Stimulated activated CD4-positive, alpha-beta T cell treated with anti-CD3 and anti-CD28 coated beads, TNF-alpha, amount 100 ng/mL, for 1 hour (primary cell): ENCODE results near the gene SLC35G2.
"Not testable (repeated sequence)": the region's sequence is repeated elsewhere in the genome, so short reads cannot be mapped to it uniquely, and the experiment has no call there.

Experiments used
- DNase-seq, 3 donors: peaks; one replicate each; pipeline ENCODE4 v3.0.0-alpha.2; 2020; ENCODE audit warnings: low read depth in 3 of 3, low spot score in 1 of 3

The SLC35G2 gene

GRCh38 chr3:136885357-136886213 lies 66.7 kb downstream of the SLC35G2 start:
- no peak for DNase-seq

GRCh38 chr3:136889947-136890346 lies 71.0 kb downstream of the SLC35G2 start:
- DNase-seq, result no peak

- DNase-seq, result no peak
Measured at GRCh38 chr3:136891934-136892855, 73.3 kb downstream of the SLC35G2 start.

GRCh38 chr3:136893848-136894443 lies 75.0 kb downstream of the SLC35G2 start:
- DNase-seq, result no peak

- DNase-seq, result not testable (repeated sequence)
Measured at GRCh38 chr3:136897171-136897570, 78.2 kb downstream of the SLC35G2 start.

DNA sequence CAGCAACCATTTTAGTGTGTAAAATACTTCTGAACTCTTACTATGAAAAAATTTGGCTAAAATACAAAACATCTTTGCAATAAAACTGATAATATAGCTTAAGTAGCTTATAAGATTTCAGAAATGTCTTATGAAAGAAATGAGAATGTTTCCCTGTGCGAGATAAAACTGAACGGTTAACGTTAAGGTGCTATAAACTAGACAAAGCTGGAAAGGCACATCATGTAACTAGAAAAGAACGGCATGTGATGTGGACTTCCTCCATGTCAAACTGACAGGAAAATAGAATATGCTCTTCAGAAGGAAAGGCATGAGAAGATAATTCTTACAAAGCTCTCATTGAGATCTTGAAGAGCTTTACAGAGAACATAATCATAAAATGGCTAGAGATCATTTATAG lies 79.6 kb downstream of the SLC35G2 start:
- no peak for DNase-seq

DNA sequence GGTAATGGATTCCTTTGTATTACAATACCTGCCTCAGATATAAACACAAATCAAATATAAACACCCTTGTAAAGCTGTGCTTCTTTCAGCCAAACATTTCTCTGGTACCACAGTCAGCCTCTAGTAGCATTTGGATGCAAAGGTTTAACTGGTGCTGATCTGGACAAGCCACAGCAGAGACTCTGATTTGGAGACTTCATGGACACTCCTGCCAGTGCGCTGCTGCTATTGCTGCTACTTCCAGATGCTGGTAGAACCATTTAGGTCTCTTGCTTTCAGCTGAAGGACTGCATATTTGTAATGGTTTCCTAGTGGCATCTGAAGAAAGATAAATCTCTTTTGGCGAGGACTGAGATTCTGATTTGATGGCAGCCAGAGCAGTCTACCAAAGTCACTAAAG lies 80.0 kb downstream of the SLC35G2 start:
- DNase-seq, result no peak

- DNase-seq, result no peak
Measured at GRCh38 chr3:136899622-136900158, 80.8 kb downstream of the SLC35G2 start.

DNA sequence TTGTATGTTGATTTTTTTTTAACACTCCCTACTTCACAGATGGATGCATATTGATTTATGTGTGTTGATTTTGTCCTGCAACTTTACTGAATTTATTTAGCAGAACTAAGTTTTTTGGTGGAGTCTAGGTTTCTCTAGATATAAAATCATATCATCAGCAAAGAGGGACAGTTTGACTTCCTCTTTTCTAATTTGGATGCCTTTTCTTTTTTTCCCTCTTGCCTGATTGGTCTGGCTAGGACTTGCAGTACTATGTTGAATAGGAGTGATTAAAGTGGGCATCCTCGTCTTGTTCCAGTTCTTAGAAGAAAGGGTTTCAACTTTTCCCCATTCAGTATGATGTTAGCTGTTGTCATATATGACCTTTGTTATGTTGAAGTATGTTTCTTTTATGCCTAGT lies 81.8 kb downstream of the SLC35G2 start:
- not testable (repeated sequence) for DNase-seq

DNA sequence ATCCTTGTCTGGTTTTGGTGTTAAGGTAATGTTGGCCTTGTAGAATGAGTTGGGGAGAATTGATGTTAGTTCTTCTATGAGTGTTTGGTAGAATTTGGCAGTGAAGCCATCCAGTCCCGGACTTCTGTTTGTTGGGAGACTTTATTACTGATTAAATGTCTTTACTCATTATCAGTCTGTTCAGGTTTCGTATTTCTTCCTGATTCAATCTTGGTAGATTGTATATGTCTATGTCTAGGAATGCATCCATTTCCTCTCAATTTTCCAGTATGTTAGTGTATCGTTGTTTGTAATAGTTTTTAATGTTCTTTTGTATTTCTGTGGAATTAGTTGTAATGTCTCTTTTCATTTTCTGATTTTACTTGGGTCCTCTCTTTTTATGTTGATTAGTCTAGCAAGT lies 82.5 kb downstream of the SLC35G2 start:
- DNase-seq, result no peak

- DNase-seq, result not testable (repeated sequence)
Measured at GRCh38 chr3:136902530-136902929, 83.6 kb downstream of the SLC35G2 start.

DNA sequence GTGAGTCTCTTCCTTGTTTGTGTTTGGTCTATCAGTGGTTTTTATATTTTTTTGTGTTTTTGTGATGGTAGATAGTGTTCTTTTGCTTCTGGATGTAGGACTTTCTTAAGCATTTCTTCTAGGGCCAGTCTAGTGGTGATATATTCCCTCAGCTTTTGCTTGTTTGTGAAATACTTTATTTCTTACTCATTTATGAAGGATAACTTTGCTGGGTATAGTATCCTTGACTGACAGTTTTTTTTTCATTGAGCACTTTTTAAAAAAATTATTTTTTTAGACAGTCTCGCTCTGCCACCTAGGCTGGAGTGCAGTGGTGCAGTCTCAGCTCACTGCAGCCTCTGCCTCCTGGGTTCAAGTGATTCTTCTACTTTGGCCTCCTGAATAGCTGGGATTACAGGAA lies 85.0 kb downstream of the SLC35G2 start:
- DNase-seq, result no peak

GRCh38 chr3:136904746-136905145 lies 85.8 kb downstream of the SLC35G2 start:
- DNase-seq, result no peak
